ENCODE measurements around the gene DENND1A. TPM values are rescaled to one million over a fixed set of nuclear protein-coding genes. Genes with fewer than 3 reads are reported as not detected.

Gene DENND1A
- total RNA-seq, 1 donor: 22.9 TPM

DNA sequence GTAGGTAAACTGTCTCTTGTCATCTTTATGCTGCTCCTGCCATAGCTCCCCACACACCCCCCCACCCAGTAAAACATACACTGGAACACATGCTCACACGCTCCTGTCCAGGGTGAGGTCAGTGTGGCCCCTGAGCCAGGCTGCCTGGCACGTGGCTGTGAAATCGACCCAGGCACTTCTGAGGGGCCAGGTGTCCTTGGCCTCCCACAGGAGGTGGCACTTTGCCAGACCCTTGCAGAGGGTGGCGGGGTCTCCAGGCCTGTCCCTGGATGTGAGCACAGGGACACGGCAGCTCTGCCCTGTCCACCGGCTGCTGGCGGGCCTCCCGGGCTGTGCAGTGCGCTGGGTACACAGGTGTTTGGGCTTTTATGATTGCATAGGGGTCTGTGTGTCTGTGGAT lies 583.9 kb downstream of the DENND1A start:
- no peak overlapping the region for H3K4me3 ChIP-seq (ENCODE audit: low read depth, low read length)
- TF ChIP-seq, protein P1, sequence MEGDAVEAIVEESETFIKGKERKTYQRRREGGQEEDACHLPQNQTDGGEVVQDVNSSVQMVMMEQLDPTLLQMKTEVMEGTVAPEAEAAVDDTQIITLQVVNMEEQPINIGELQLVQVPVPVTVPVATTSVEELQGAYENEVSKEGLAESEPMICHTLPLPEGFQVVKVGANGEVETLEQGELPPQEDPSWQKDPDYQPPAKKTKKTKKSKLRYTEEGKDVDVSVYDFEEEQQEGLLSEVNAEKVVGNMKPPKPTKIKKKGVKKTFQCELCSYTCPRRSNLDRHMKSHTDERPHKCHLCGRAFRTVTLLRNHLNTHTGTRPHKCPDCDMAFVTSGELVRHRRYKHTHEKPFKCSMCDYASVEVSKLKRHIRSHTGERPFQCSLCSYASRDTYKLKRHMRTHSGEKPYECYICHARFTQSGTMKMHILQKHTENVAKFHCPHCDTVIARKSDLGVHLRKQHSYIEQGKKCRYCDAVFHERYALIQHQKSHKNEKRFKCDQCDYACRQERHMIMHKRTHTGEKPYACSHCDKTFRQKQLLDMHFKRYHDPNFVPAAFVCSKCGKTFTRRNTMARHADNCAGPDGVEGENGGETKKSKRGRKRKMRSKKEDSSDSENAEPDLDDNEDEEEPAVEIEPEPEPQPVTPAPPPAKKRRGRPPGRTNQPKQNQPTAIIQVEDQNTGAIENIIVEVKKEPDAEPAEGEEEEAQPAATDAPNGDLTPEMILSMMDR (IDR thresholded peaks at IDR 0.05; ENCODE audit: insufficient read depth, low read depth, low read length): no peak
- DNase-seq (ENCODE audit: low read depth): no peak

DNA sequence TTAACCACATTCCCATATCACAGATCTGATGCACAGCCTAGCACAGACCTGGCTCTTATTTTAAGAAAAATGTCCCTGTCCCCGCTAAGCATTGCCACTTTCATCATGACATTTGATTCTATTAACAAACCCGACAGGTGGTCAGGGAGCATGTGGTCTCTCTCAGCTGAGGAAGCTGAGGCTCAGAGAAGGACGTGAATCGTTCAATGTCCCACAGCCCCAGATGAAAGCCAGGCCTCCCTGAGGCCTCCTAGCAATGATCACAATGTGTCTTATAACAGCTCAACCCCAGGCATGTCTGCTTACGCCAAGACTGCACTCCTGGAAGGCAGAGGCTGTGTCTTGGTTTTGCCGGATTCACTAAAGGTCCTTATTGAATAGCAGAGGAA lies 584.4 kb downstream of the DENND1A start:
- TF ChIP-seq, protein P1 (IDR thresholded peaks at IDR 0.05; ENCODE audit: insufficient read depth, low read depth, low read length): no peak
- no peak for DNase-seq (ENCODE audit: low read depth)
- H3K4me3 ChIP-seq (ENCODE audit: low read depth, low read length): no peak overlapping the region

DNA sequence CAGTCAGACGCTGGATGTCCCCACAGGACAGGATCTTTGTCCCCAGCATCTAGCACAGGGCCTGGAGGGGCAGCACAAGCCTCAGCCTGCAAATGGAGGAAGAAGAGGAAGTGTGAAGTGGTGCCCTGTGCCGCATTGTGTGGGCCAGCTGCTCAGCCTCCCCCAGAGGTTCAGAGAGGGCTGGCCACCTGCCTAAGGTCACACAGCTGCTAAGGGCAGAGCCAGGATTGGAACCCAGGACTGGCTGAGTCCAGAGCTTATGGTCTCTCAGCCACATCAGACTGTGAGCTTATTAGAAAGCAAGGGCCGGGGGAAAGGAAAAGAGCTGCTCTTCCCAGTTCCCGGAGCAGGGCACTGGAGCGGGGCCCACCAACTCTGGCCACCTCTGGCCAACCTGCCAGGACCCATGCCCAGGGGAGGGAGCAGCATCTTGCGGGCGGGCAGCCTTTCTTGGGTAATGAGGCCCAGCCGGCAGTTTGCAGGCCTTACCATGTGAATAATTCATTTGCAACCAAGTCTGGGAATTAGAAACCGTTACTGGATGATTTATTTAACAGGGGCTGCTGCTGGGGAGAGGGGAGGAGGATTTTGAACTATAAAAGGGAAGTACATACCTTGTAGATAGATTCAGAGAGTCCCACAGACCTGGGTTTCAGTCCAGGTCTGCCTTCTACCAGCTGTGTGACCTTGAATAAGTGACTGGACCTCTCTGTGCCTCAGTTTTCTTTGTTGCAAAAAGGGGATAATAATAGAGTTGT lies 585.6 kb downstream of the DENND1A start:
- no peak overlapping the region for H3K4me3 ChIP-seq (ENCODE audit: low read depth, low read length)
- TF ChIP-seq, protein P1 (IDR thresholded peaks at IDR 0.05; ENCODE audit: insufficient read depth, low read depth, low read length): no peak
- no peak for DNase-seq (ENCODE audit: low read depth)

DNA sequence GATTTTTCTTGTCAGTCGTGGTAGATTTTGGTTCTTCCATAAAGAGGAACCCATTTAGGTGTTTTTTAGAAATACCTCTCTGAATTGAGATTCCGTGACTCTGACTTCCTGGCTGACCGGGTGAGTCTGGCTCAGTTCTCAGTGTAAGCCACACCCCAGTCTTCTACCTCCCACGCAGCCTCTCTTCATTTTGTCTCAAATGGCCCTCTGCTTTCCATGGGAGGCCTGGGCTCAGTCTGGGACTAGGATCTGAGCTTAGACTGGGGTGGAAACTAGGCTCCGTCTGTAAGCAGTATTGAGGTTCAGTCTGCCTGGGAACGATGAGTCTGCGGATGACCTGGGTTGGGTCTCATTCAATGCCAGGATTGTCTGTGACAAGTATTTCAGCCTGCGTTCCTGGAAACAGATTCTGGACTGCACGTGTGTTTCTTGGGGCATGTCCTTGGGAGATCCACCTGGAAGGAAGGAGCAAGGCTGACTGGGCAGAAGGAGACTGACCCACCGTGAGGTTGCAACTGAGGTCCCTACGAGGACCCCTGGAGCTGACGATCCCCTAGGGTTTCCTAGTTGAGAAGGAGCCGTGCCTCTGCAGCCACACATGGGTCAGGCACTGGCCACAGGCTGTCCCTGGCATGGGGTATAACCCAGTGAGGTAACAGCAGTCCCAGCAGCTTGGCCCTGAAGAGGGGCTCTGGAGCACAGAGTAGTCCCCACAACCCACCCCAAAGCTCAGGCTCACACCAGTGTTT lies 586.3 kb downstream of the DENND1A start:
- TF ChIP-seq, protein P1 (IDR thresholded peaks at IDR 0.05; ENCODE audit: insufficient read depth, low read depth, low read length): no peak
- no peak overlapping the region for H3K4me3 ChIP-seq (ENCODE audit: low read depth, low read length)
- DNase-seq (ENCODE audit: low read depth): no peak

DNA sequence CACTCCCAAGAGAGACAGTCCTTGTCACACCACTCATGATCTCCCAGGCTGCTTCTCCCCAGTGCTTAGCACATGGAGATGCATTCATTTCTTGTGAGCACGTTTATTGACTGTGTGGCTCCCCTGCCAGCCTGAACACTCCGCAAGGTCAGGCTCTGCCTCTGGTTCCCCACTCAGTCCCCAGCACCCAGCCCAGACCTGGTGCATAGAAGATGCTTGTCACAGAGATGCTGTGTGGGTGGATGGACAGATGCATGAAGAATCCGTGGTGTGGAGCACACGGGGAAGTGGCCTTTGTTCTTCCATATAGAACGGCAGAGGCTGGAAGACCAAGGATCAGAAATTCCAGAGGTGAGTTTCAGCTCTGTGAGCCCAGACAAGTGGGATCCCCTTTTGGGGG lies 587.7 kb downstream of the DENND1A start:
- TF ChIP-seq, protein P1 (IDR thresholded peaks at IDR 0.05; ENCODE audit: insufficient read depth, low read depth, low read length): no peak
- no peak overlapping the region for H3K4me3 ChIP-seq (ENCODE audit: low read depth, low read length)
- no peak for DNase-seq (ENCODE audit: low read depth)

DNA sequence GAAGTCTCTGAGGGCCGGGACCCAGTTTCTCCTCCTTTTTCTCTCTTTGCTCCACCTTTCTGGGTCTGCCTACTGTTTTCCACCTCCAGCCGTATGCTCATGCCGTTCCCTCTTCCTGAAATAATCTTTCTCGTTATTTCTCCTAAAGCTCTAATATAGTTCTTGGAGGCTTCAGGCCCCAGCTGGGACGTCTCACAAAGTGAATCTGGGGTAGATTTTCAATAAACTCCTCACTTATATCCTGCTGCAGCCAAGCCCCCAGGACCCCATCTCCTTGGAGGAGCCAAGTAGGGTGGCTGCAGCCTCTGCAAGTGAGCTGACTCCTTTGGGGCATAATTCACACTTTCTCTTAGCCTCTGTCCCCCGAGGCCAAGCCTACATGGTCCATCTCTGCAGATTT lies 588.1 kb downstream of the DENND1A start:
- DNase-seq (ENCODE audit: low read depth): no peak
- H3K4me3 ChIP-seq (ENCODE audit: low read depth, low read length): no peak overlapping the region
- TF ChIP-seq, protein P1 (IDR thresholded peaks at IDR 0.05; ENCODE audit: insufficient read depth, low read depth, low read length): no peak

Data from fibroblast of villous mesenchyme (primary cell).